Activated T-helper 17 cell treated with anti-CD3 and anti-CD28 coated beads, Interleukin-2, amount 50 U/mL, for 72 hours (primary cell): ENCODE data around the gene YOD1. TPM values are rescaled to one million over a fixed set of nuclear protein-coding genes. Genes with fewer than 3 reads are reported as not detected.
A peak's percentile ranks its signal among the peaks of the same experiment; 100 is the strongest.

Experiments used
- ATAC-seq: fragments of 150-1000 bp; cut with Tn5 transposase; replicated peaks from 2 replicates; pipeline ENCODE4 v1.10.0; 2021; ENCODE audit warnings: mild to moderate bottlenecking, moderate library complexity
- H3K27ac Mint-ChIP-seq: one replicate; pipeline ENCODE4 v1.8.0; 2022; ENCODE audit warnings: mixed read lengths
- H3K27me3 Mint-ChIP-seq: one replicate; pipeline ENCODE4 v1.8.0; 2022; ENCODE audit warnings: mixed read lengths
- H3K36me3 Mint-ChIP-seq: one replicate; pipeline ENCODE4 v1.8.0; 2022; ENCODE audit warnings: low read depth, mild to moderate bottlenecking, mixed read lengths
- H3K4me1 Mint-ChIP-seq: one replicate; pipeline ENCODE4 v1.8.0; 2022; ENCODE audit warnings: mixed read lengths
- H3K4me3 Mint-ChIP-seq: one replicate; pipeline ENCODE4 v1.8.0; 2022; ENCODE audit warnings: mild to moderate bottlenecking, mixed read lengths
- H3K9me3 Mint-ChIP-seq: one replicate; pipeline ENCODE4 v1.8.0; 2022; ENCODE audit warnings: mixed read lengths
- total RNA-seq, 2 donors: library from RNA; stranded (reverse); gene quantifications; one replicate each; pipeline ENCODE4 v1.2.3, GENCODE V29; 2022

The YOD1 gene
- total RNA-seq, 2 donors from 2014 or later: 6.7 to 7.1 TPM

DNA sequence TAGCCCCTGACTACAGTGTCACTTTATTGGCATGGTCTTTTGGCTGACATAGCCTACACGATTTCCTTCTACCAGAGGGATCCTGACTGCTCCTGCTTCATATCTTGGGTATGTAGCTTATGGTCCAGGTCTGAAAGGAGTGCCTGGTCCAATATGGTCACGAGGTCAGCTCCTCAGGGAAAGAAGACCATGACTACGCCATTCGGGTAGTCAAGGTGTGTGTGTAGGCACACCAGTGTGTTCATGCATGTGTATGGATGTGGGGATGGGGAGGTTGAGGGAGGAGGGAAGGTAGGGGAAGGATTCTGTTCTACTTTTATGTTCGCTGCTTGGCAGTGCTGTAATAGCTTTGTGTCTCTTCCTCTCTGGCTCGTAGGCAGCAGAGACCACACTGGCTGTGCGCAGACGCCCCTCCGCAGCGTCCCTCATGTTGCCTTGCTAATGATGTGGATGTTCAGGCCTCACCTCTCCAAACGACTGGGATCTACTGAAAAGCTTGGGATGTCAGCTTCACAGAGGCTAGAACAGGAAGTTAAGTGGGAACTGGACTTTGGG, 27.6 kb upstream of the YOD1 start:
- no peaks in the 10 kb centered on the region for H3K9me3 Mint-ChIP-seq
- no peak overlapping the region for H3K27ac Mint-ChIP-seq
- no peak for ATAC-seq
- H3K4me3 Mint-ChIP-seq: no peak overlapping the region
- peaks cover 22% of the 10 kb centered on the region for H3K27me3 Mint-ChIP-seq
- H3K36me3 Mint-ChIP-seq: no peaks in the 10 kb centered on the region
- H3K4me1 Mint-ChIP-seq: no peaks in the 10 kb centered on the region

- Mint-ChIP-seq H3K27me3 (peaks cover 13% of the 10 kb centered on the region), H3K36me3 (no peaks in the 10 kb centered on the region), H3K9me3 (no peaks in the 10 kb centered on the region), H3K27ac (no peak overlapping the region), H3K4me3 (no peak overlapping the region), H3K4me1 (no peaks in the 10 kb centered on the region)
- ATAC-seq: peak; percentile 79
Observed at GRCh38 chr1:207077470-207078377, 26.7 kb upstream of the YOD1 start.

- peaks cover 7% of the 10 kb centered on the region for H3K27me3 Mint-ChIP-seq
- H3K9me3 Mint-ChIP-seq: no peaks in the 10 kb centered on the region
- H3K4me1 Mint-ChIP-seq: no peaks in the 10 kb centered on the region
- no peaks in the 10 kb centered on the region for H3K36me3 Mint-ChIP-seq
- H3K27ac Mint-ChIP-seq: no peak overlapping the region
- H3K4me3 Mint-ChIP-seq: no peak overlapping the region
- ATAC-seq: no peak
Observed at GRCh38 chr1:207077012-207077411, 26.0 kb upstream of the YOD1 start.

DNA sequence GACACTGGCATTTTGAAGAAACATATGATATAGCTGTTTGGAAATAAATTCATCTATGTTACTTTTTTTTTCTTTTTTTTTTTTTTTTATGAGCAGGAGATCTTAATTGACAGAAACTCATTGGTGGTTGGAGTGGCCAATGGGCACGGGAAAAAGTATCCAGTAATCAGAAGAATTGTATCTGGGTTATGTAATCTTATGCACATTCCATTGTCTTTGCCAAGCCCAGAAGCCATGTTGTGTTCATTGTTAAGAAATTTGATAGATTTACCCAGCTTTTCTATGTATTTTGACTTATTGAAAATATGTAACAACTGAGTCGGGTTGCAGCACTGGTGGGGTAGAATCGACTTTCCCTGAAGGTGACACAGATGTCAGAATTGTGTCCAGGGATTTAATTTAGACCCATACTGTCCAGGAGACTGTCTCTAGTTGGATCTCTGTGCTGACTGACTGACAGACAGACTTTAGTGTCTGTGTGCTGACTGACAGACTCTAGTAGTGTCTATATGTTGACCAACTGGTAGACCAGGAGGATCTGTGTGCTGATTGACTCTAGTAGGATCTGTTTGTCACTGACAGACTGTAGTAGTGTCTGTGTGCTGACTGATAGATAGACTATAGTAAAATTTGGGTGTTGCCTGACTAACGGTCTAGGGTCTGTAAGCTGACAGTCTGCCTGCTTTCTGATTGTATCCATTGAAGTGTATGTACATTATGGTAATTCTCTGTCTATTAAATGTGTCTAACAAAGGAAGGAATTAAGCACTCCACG, 25.4 kb upstream of the YOD1 start:
- Mint-ChIP-seq H3K27me3 (peaks cover 7% of the 10 kb centered on the region), H3K27ac (no peak overlapping the region), H3K4me1 (no peaks in the 10 kb centered on the region), H3K9me3 (no peaks in the 10 kb centered on the region), H3K4me3 (no peak overlapping the region), H3K36me3 (no peaks in the 10 kb centered on the region)
- no peak for ATAC-seq

DNA sequence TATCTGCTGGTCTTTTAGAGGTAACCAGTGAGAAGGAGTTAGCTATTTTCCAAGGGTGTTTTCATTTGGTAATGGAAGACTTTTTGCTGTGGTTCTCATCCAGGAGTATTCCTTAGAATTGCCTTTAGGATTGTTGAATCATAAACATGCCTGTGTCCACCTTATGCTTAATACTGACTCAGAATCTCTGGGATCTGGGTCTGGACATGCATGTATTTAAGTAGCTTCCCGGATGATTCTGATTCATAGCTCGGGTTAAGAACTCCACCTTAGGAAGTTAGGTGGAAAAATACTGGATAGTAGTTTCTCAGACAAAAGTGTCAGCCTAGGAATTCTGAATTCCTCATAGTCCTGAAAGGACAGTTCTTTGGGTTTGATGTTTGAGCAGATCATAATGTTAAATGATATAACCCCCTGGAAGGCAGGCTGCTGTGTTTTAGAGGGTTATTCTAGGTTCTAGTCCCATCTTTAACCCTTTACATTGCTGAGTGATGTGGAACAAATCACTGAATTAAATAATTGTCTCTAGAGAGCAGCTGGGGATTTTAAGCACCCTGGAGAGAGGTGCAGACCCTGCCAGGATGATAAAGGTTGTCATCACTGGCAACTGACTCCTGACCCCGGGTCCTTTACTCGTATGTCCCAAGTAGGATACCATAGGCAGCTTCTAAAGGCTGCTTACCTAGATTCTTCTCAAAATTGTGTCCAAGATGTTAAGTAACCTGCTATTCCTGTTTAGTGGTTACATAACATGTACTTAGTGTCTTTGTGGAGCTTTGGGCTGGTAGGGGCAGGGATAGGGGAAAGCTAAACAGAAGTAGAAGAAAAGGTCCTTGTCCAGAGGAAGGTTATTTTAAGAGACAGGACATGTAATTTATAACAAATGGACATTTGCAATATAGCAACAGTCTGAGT, 23.2 kb upstream of the YOD1 start:
- ATAC-seq: no peak
- peaks cover 7% of the 10 kb centered on the region for H3K27me3 Mint-ChIP-seq
- no peak overlapping the region for H3K4me3 Mint-ChIP-seq
- H3K36me3 Mint-ChIP-seq: no peaks in the 10 kb centered on the region
- H3K4me1 Mint-ChIP-seq: peaks cover 8% of the 10 kb centered on the region
- no peaks in the 10 kb centered on the region for H3K9me3 Mint-ChIP-seq
- no peak overlapping the region for H3K27ac Mint-ChIP-seq

DNA sequence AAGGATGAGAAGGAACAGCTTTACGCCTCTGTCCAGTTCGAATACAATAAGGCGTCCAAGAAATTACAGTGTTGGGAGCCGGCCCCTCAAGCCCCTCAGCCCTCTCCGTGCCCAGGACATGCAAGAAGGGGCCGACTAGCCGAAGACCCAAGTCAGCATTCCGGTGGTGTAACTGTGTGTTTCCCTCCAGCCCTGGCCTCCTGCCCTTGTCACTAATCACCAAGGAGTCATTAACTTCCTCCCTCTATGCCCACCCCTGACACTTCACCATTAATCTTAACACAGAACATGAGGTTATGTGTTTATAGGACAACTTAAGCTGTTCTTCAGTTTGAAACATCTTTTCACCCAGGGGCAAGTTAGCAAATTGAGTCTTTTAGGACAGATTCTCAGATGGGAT, 21.2 kb upstream of the YOD1 start:
- ATAC-seq: no peak
- H3K27ac Mint-ChIP-seq: no peak overlapping the region
- no peaks in the 10 kb centered on the region for H3K9me3 Mint-ChIP-seq
- H3K36me3 Mint-ChIP-seq: no peaks in the 10 kb centered on the region
- H3K4me3 Mint-ChIP-seq: no peak overlapping the region
- peaks cover 10% of the 10 kb centered on the region for H3K4me1 Mint-ChIP-seq
- H3K27me3 Mint-ChIP-seq: peaks cover 3% of the 10 kb centered on the region

- H3K27me3 Mint-ChIP-seq: peaks cover 3% of the 10 kb centered on the region
- H3K4me1 Mint-ChIP-seq: peaks cover 10% of the 10 kb centered on the region
- no peaks in the 10 kb centered on the region for H3K36me3 Mint-ChIP-seq
- no peak for ATAC-seq
- no peaks in the 10 kb centered on the region for H3K9me3 Mint-ChIP-seq
- H3K4me3 Mint-ChIP-seq: no peak overlapping the region
- H3K27ac Mint-ChIP-seq: no peak overlapping the region
Observed at GRCh38 chr1:207071426-207071825, 20.4 kb upstream of the YOD1 start.

DNA sequence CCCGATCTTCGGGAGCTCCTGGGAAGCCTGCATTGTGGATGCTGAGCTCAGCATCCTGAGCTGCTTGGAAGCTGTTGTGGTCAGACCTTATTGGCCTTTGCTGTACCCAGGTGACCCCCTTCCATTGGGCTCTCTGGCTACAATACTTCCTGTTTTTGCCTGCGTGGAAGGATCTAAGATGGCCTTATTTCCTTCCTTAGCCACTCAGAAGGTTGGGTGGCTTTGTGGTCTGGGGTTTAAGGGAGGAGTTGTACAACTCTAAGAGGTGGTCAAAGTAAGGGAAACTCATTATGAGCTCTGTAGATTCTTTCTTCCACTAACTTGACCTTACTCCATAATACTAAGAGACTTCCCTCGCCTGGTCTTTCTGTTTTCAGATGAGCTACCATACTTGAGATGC, 19.8 kb upstream of the YOD1 start:
- H3K27me3 Mint-ChIP-seq: peaks cover 1% of the 10 kb centered on the region
- ATAC-seq: peak; percentile 37
- peaks cover 10% of the 10 kb centered on the region for H3K4me1 Mint-ChIP-seq
- no peak overlapping the region for H3K4me3 Mint-ChIP-seq
- peak overlapping the region; percentile 15 for H3K27ac Mint-ChIP-seq
- H3K9me3 Mint-ChIP-seq: no peaks in the 10 kb centered on the region
- no peaks in the 10 kb centered on the region for H3K36me3 Mint-ChIP-seq

- Mint-ChIP-seq H3K27me3 (no peaks in the 10 kb centered on the region), H3K4me1 (peaks cover 10% of the 10 kb centered on the region), H3K4me3 (no peak overlapping the region), H3K36me3 (no peaks in the 10 kb centered on the region), H3K27ac (no peak overlapping the region), H3K9me3 (no peaks in the 10 kb centered on the region)
- no peak for ATAC-seq
Observed at GRCh38 chr1:207069858-207070506, 19.0 kb upstream of the YOD1 start.

GRCh38 chr1:207069061-207069460, 18.1 kb upstream of the YOD1 start:
- Mint-ChIP-seq H3K9me3 (no peaks in the 10 kb centered on the region), H3K27ac (peak overlapping the region; percentile 33), H3K36me3 (no peaks in the 10 kb centered on the region), H3K4me1 (peaks cover 10% of the 10 kb centered on the region), H3K4me3 (no peak overlapping the region), H3K27me3 (no peaks in the 10 kb centered on the region)
- ATAC-seq: no peak

DNA sequence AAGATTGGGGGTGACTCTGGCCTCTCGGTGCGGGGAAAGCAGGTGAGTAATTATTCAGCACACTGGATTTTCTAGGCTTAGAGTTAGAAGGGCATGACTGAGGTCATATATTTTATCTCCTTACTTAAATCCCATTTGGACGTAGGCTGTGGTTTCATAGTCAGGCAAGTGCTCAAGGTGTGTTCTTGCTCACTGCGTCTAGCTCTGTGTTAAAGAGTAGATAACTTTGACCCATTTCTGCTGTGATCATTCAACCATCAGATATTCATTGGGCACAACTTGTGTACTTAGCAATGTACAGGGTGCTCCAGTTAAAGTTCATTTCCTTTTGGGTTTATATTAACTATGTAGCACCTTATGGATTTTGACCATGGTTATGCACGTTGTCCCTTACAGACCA, 16.7 kb upstream of the YOD1 start:
- no peak overlapping the region for H3K27ac Mint-ChIP-seq
- H3K4me1 Mint-ChIP-seq: peaks cover 10% of the 10 kb centered on the region
- no peak for ATAC-seq

DNA sequence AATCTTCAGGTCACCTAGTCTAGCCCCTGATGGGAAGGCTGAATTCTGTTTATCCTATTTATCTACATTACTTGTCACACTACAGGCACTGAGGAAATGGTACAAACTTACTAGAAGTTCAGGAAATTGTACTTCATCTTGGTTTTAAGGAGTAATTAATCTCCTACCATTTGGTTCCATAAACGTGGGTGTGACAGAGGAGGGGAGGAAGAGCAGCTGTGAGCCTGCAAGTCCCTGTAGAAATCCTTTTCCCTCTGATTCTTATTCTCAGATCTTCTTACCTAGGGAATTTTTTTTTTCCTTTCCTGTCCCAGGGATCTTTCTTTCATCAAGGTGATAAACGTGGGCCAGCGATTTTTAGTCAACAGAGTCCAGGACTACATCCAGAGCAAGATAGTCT, 16.2 kb upstream of the YOD1 start:
- peaks cover 10% of the 10 kb centered on the region for H3K4me1 Mint-ChIP-seq
- no peaks in the 10 kb centered on the region for H3K27me3 Mint-ChIP-seq
- ATAC-seq: no peak
- no peak overlapping the region for H3K4me3 Mint-ChIP-seq
- no peak overlapping the region for H3K27ac Mint-ChIP-seq
- H3K9me3 Mint-ChIP-seq: no peaks in the 10 kb centered on the region
- no peaks in the 10 kb centered on the region for H3K36me3 Mint-ChIP-seq

More for the DNA sequence above, 16.7 kb upstream of the YOD1 start:
- Mint-ChIP-seq H3K4me3 (no peak overlapping the region), H3K27me3 (no peaks in the 10 kb centered on the region), H3K36me3 (no peaks in the 10 kb centered on the region), H3K9me3 (no peaks in the 10 kb centered on the region)

DNA sequence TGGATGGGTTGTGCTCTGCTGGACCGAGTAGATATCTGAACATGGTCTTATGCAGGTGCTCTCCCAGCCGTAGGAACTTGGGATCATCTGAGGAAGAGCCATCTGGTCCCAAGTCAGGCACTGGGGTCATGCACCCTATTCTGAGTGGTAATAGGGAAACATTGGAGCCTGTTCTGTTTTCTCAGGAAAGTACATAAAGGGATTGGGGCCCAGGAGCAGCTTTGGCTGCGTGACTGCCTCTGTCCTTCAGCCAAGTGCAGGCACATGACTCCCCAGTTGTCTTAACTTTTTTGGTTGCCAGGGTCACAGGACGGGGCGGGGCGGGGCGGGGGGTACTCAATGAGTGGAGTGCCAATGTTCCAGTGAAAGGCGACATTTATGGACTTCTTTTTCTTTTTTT, 13.6 kb upstream of the YOD1 start:
- Mint-ChIP-seq H3K36me3 (no peaks in the 10 kb centered on the region), H3K27me3 (no peaks in the 10 kb centered on the region), H3K27ac (no peak overlapping the region), H3K9me3 (no peaks in the 10 kb centered on the region), H3K4me3 (no peak overlapping the region), H3K4me1 (peaks cover 4% of the 10 kb centered on the region)
- no peak for ATAC-seq

GRCh38 chr1:207063014-207063413, 12.0 kb upstream of the YOD1 start:
- Mint-ChIP-seq H3K9me3 (no peaks in the 10 kb centered on the region), H3K4me1 (no peaks in the 10 kb centered on the region), H3K4me3 (no peak overlapping the region), H3K27me3 (no peaks in the 10 kb centered on the region), H3K36me3 (no peaks in the 10 kb centered on the region), H3K27ac (no peak overlapping the region)
- ATAC-seq: no peak
